T follicular helper cell (primary cell): Measurements from ENCODE around the gene DOK7.

Experiments
- DNase-seq: peaks from one replicate; pipeline ENCODE4 v3.0.0-alpha.2; 2020; ENCODE audit warnings: low read depth

The DOK7 gene

DNA sequence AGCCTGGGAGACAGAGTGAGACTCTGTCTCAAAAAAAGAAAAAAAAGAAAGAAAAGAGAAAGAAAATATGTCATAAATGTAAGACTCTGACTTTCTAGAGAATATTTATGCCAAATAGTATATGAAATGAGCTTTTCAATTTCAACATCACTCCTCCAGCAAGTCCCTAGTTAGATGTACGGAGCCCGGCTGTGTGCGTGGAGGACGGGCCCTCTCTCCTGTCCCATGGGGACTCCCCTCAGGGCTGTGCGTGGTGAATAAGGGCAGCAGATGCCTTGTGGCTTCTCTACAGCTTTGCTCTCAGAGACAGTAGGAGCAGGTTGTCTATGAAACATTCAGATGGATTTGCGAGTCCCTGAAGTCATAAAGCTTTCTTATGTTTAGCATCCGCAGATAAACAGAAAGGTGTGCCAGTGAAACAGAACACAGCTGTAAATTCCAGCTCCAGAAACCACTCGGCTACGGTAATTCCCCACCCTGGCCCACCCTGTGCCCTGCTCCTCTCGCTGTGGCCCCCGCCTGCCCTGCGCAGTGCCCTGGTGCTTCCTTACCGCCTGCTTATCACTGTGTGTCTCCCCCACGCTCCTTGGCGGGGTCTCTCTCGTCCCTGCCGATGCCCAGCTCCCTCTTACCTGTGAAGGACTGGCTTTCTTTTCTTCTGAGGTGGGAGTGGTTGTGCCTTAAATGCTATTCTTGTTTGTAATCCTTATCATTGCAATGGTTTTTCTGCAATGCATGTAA lies 35.2 kb upstream of the DOK7 start:
- no peak for DNase-seq

DNA sequence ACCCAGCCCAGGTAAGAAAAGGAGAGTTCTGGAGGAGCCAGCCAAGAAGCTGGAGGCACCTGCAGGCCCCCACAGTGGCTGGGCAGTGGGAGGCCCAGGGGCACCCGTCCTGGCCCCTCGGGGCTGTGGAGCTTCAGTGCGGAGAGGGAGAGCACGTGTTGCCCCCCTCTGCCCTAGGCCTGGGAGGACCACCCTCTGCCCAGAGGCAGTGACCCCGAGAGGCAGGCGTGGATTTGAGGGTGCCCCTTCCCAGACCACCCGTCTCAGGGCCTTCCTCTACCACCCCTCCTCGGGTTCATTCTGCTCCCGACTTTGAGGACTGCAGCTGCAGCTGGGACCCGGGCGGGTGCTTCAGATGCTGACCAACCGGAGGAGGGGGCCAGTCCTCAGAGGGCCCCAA lies 33.5 kb upstream of the DOK7 start:
- DNase-seq, result no peak

DNA sequence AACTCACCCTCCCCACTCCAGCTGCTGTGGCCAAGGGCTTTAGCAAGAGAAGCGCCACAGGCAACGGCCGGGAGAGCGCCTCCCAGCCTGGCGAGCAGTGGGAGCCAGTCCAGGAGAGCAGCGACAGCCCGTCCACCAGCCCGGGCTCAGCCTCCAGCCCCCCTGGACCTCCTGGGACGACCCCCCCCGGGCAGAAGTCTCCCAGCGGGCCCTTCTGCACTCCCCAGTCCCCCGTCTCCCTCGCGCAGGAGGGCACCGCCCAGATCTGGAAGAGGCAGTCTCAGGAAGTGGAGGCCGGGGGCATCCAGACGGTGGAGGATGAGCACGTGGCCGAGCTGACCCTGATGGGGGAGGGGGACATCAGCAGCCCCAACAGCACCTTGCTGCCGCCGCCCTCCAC lies 32.6 kb upstream of the DOK7 start:
- DNase-seq, result no peak

DNA sequence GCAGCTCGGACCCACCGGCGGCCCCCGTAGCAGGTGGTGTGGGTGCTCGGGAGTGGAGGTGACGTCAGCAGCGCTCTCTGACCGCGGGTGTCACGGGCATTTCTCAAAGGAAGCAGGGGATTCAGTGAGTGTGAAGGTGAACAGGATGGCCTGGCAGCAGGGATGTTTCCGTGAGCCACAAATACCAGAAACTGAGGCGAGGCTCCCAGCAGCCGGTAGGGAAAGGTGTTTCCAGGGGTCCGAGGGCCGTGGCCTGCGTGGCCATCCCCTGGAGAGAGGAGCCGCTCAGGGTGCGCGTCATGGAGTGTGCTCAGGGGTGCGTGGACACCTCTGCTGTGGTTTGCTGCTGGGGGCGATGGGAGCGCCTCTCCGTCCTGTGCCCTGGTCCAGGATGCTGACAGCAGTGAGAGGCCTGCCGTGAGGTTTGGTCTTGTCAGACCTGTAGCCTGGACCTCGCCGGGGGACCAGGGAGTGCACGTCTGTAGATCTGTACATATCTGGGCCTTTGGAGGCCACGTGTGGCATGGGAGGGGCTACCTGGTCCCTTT lies 31.6 kb upstream of the DOK7 start:
- no peak for DNase-seq

DNA sequence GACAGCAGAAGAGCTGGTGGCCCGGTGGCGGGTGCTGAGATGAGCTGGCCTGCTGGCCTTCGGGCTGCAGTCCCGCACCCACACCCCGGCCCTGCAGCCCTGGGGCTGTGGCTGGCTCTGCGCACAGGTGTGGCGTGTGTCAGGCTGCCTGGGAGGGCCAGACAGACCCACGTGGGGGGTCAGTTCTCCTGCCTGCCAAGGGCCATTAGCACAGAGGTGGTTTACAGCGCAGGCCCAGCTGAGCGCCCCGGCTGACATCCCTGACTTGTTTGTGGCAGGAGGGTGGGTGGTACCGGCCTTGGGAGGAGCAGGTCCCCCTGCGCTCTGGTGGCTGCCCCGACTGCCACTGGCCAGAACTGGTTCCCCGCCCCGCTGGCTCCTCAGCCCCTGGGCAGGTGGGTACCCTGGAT lies 30.7 kb upstream of the DOK7 start:
- DNase-seq, result no peak

DNA sequence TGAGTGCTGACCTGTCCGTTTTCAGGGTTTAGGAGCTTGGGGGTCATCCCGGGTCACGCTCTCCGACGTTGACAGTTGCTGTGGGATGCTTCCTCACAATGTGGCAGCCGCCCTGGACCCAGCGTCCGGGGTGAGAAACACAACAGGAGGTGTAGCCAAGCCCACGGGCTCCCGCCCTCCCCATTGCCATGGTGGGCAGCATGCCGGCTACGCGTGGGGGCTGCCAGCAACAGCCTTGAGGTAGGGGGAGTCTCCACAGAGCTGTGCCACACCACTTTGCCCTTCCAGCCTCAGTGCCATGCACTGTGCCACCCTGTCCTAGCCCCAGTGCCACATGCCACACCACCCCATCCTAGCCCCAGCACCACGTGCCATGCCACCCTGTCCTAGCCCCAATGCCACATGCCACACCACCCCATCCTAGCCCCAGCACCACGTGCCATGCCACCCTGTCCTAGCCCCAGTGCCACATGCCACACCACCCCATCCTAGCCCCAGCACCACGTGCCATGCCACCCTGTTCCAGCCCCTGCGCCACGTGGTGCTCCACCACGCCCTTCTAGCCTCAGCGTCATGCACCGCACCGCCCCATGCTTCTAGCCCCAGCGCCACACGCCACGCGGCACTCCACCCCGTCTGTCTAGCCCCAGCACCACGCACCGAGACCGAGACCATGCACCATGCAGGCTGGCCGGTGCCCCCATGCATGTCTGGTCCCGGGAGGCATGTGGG lies 29.8 kb upstream of the DOK7 start:
- no peak for DNase-seq

DNA sequence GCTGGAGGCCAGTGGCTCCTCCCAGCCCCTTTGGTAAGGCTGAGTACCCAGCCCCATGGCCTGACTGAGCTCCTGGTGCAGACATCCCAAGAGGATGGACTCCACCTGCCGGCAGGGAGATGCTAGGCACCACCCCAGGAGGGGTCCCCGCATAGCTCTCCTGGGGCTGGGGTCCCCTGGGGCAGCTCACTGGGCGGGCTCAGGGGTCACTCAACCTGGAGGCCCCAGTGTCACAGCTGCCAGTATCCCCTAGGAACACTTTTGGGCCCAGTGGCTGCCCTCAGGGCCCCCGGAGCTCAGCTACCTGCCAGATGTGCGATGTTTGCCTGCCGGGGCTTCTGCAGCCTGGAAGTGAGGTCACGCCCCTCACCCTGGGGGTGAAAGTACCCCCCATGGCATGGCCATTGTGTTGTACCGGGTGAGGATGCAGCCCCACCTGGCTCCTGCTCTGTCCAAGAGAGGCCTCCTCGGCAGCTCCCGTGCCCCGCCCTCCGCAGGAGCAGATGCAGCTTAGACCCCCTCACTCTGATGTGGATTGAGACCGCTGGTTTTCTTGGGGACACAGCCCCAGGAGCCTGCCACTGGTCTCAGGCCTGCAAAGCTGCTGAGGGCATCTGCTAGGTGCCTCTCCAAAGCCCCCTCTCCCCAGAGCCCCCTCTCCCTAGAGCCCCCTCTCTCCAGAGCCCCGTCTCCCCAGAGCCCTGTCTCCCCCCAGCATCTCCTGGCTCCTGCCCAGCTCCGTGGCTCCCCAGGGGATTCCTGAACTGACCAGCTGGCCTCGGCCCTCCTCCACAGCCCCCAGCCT lies 28.0 kb upstream of the DOK7 start:
- DNase-seq, result no peak

DNA sequence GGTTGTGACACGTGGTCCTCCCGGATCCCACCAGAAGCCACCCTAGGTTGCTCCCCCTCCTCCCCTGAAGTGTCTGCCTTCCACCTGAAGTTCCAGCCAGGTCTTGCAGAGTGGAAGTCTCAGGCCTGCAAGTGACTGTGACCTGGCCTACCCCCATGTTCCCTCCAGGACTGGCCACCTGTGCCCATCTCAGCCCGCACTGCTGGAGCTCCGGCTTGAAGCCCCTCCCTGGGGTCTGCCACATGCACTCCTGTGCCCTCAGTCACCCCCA lies 27.5 kb upstream of the DOK7 start:
- no peak for DNase-seq

DNA sequence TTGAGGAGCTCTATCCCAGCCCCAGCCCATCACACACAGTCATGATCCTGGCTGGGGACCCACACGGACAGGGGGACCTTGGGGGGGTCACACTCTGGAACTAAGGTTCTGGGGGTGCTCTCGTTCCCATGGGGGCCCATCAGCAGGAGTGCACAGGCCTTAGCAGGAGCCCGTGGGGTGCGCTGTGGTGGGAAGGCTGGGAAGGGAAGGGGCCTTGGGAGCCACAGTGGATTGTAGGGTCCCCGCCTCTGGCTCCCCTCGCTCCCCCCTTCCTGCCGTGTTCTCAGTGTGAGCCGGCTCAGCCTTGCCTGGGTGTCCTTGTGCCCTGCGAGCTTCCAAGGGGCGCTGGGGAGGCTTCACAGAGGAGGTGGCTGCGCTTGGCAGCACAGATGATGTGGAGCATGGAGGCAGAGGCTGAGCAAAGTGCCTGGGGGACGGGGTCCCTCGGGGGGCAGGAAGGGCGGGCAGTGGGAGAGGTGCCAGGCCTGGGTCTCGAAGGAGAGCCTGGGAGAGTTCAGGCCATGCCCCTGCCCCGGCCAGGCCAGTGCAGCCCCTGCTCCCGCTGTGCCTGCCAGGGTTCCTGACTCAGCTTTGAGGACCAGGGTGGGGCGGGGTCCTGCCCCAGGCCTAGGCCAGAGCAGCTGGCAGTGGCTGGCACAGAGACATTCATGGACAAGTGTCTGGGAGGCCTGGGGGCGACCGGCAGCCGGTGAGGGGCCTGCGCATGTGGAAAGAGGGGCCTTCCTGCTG lies 26.9 kb upstream of the DOK7 start:
- no peak for DNase-seq

DNA sequence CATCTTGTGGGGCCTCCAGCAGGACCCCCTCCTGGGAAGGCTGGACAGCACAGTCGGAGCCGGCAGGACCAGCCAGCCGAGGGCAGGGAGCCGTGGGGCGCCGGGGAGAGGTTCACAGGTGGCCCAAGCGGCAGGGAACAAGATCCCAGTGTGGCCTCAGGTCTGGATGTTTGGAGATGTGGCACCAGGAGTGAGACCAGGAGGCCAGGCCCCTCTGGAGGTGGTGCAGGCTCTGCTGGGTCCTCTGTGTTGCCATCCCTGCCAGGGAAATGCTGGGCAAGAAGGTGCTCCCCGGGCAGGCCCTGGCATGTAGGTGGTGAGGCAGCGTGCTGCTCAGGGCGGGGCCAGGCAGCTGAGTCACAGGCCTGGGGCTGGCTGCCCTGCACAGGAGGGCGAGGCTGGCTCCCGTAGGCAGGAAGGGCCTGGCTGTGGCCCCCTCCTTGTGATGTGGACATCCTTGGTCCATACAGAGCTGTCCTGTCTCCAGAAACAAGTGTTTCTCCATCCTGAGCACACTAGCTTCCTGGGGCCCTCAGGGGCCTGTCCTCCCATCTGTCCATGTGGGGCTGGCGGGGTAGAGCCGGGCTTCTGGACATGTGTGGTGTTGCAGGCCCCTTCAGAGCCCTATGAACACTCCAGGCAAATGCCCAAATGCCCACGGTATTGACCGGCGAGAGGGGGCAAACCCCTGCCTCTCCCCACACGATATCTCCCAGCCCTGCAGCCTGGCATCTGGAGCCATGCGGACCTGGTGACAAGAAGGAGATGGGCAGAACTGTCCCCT lies 26.1 kb upstream of the DOK7 start:
- no peak for DNase-seq

DNA sequence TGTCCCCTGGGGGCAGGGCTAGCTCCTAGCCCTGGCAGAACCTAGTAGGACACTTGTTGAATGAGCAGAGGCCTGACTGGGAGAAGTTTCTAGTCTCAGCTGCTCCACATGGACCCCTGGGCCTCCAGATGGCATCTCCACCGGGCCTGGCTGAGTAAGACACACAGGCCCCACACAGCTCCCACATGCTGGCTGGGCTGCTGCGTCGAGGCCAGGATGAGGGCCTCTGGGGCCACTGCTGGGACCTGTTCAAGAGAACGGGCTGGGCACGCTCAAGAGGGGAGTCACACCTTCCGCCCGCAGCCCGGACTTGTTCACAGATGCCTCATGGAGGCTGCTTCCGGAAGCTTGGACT lies 25.5 kb upstream of the DOK7 start:
- DNase-seq, result no peak

DNA sequence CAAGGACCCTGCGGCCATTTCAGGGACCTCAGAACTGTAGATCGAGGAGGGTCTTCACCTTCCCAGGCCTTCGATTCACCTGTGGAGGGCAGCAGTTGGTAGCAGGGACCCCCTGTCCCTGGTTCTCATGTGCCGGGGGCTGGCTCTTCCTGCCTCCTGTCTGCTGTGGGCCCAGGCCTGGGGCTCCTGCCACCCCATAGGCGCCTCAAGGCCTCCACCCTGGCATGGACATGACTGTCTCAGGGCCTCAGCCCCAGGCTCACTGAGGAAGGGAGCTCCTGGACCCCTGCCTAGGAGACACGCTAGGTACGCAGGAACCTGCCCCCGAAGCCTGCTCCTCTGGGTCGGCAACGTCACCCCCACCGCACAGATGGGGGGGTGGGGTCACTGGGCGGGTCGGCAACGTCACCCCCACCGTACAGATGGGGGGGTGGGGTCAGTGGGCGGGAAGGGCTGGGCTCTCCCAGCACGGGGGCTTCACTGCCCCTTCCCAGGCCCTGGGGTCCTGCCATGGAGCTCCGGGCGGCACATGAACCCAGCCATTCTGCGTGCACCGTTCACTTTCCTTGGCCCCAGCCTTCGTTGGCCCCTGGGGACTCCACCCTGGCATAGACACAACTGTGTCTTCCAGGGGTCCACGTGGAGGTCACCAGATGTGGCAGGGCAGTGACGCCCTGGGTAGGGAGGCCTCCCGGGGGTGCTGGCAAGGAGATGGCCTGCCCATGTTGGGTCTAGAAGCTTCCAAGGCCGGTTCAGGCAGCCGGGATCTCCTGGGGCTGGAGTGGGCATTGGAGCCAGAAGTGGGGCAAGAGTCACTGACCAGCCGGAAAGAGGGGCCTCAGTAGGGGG lies 24.9 kb upstream of the DOK7 start:
- no peak for DNase-seq

DNA sequence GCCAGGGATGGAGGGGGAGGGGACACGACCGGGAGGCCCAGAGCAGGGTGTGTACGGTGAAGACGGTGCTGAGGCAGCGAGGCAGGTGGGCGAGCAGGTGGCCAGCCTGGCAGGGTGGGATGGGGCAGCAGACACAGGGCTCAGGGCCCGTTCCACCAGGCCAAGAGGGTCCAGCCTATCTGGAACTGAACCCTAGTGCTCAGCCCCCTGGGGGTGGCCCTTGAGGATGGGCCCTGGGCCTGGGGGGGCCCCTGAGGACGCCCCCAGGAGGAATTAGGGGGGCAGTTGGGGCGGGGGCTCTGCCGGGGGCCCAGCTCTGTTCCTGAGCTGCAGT lies 24.3 kb upstream of the DOK7 start:
- DNase-seq, result no peak

DNA sequence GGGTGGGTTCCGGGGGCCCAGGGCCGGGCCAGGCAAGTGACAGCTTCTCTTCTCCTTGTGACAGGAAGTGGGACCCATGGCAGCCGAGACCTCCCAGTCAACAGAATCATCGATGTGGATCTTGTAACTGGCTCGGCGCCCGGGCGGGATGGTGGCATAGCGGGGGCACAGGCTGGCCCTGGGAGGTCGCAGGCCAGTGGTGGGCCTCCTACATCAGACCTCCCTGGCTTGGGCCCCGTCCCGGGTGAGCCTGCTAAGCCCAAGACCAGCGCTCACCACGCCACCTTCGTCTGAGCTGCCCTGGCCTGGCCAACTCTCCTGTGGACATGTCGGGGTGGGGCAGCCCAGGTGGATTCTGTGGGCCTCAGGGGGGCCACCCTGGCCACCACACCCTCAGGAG lies 23.7 kb upstream of the DOK7 start:
- no peak for DNase-seq

DNA sequence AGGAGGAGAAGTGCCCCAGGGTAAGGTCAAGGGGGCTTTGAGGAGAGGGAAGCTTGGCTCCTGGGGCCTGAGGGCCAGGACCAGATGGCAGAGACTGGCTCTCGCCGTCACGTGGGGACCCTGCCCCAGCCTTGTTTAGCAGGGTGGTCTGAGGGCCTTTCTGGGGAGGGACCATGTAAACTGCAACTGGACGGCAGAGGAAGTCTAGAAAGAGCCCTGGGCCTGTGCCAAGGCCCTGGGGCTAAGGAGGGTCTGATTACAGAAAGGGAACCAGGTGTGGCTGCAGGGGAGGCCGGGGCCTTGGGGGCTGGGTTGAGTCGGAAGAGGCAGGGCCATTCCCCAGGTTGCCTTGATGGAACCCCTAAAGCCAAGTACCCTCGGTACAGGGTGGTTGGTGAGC lies 23.1 kb upstream of the DOK7 start:
- no peak for DNase-seq

DNA sequence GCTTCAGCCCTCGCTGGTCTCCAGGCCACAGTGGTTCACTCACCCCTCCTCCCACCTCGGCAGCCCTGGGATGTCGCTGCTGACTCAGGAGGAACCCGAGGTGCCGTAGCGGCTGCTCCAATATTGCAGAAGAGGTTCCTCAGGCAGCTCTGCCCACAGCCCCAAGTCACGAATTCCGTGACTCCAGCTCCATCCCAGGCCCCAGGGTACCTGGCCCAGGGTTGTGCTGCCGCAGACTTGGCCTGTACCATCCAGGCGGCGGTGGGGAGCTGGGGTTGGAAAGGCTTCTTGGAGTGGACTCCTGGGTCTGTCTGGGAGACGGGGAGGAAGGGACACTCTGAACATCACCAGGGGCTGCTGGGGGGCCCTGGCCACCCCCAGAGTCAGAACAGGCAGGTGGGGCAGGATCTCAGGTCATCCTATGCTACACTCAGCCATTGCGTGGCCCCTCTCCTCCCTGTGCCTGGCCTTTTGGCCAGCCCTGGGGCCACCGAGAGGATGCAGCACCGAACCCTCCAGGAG lies 22.1 kb upstream of the DOK7 start:
- DNase-seq, result no peak

DNA sequence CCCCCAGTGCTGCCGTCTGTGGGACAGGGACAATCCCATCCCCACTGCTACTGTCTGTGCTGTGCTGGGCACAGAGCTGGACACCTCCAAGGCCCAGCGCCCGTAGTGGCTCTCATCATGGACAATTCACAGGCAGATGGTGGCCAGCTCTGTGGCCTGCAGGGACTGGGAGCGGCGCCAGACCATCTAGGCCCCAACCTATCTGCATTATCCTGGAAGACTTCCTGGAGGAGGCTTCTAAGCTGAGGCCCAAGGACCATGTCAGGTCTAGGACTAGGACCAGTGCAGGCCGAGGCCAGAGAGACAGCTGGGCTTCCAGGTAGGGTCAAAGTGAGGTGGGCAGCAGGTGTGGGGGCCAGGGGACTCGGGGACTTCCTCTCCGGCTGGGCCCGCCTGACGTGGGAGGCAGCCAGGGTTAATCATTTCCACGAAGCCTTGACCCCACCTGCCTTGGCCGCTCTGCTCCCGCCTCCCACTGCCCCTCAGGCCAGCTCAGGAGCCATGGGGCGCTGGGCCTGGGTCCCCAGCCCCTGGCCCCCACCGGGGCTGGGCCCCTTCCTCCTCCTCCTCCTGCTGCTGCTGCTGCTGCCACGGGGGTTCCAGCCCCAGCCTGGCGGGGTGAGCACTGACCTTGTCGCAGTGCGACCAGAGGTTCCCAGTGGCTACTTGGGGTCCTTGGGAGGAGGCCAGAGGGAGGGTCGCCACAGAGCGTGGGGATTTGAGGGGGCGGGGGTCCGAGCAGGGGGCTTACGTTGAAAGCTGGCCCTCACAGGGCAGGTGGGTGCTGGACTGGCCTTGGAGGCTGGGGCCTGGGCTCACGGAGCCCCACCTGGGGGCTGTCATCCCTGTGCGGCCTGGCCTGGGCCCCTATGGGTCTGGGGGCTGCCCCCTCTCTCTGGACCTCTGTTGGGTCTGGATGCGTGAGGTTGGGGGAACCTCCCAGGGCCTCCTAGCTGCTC lies 21.3 kb upstream of the DOK7 start, which contains the start of gene HGFAC:
Gene HGFAC (plus strand): TSS at position 468 of the 959 bp plus-strand sequence. CDS start 34 bp downstream, at position 502.
- no peak for DNase-seq

DNA sequence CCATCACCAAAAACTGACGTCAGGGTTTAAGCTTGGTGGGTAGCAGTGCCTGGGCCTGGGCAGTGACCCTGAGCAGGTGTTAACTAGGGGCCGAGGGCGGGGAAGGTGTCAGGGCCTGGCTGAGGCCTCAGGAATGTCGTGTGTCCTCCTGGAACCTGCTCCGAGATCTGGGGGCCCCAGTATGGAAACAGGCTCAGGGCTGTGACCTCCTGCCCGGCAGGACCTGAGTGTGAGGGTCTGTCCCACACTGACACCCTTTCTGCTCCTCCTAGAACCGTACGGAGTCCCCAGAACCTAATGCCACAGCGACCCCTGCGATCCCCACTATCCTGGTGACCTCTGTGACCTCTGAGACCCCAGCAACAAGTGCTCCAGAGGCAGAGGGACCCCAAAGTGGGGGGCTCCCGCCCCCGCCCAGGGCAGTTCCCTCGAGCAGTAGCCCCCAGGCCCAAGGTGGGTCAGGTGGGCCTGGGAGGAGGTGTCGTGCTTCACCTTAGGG lies 20.6 kb upstream of the DOK7 start:
- DNase-seq, result no peak
